A673 (cell line): ENCODE measurements around the gene SRGAP1.

ENCODE experiments used
- EZH2 ChIP-seq: fragments of 200-600 bp; sonication (generic); IDR thresholded peaks from 2 replicates; pipeline ENCODE4 v1.6.1; 2017; ENCODE audit warnings: borderline replicate concordance, low read depth, mild to moderate bottlenecking, mixed read lengths, antibody characterized with exemption, low read length; ENCODE audit not compliant: poor library complexity, severe bottlenecking
- TF ChIP-seq, protein P1 (sequence below): fragments of 300-800, 200-600 bp; sonication (generic); conservative IDR thresholded peaks from 2 replicates; pipeline ENCODE4 v1.5.1; 2017; ENCODE audit warnings: low read depth, mild to moderate bottlenecking, antibody characterized with exemption, low read length, moderate library complexity, mixed read lengths

DNA sequence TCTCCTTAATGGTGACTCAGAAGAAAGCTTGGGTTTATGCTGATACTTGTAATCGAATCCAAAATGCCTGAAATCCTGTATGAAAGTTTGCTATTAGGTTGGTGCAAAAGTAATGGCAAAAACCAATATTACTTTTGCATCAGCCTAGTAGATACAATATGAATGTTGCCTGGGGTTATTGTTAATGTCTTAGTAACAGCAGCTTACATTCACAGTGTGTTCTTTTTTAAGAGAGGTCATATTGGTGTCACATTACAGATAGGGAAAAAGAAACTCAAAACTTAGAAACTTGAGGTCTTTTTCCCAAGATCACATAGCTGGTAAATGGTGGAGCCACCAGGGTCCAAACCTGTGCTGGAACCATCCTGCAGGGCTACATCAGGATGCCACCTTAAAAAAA is 25.2 kb downstream of the SRGAP1 start:
- TF ChIP-seq, protein P1, sequence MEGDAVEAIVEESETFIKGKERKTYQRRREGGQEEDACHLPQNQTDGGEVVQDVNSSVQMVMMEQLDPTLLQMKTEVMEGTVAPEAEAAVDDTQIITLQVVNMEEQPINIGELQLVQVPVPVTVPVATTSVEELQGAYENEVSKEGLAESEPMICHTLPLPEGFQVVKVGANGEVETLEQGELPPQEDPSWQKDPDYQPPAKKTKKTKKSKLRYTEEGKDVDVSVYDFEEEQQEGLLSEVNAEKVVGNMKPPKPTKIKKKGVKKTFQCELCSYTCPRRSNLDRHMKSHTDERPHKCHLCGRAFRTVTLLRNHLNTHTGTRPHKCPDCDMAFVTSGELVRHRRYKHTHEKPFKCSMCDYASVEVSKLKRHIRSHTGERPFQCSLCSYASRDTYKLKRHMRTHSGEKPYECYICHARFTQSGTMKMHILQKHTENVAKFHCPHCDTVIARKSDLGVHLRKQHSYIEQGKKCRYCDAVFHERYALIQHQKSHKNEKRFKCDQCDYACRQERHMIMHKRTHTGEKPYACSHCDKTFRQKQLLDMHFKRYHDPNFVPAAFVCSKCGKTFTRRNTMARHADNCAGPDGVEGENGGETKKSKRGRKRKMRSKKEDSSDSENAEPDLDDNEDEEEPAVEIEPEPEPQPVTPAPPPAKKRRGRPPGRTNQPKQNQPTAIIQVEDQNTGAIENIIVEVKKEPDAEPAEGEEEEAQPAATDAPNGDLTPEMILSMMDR, result no peak
- no peak for TF ChIP-seq EZH2
